HepG2 (cell line): ENCODE results near the gene PSKH1. TPM values are rescaled to one million over a fixed set of nuclear protein-coding genes. Genes with fewer than 3 reads are reported as not detected.

Experiments used
- CEBPB ChIP-seq: IDR thresholded peaks from 2 replicates; pipeline ENCODE4 v1.6.1; 2011; ENCODE audit warnings: low read depth, low read length, improper control_type of control experiment, borderline replicate concordance
- ZNF224 ChIP-seq: sonication (generic); formaldehyde crosslinking; IDR thresholded peaks from 2 replicates; pipeline ENCODE4 v1.5.0; 2020; ENCODE audit warnings: mild to moderate bottlenecking, missing genetic modification reagents
- ZNF253 ChIP-seq: sonication (generic); formaldehyde crosslinking; IDR thresholded peaks from 2 replicates; pipeline ENCODE4 v1.8.0; 2022; ENCODE audit warnings: mild to moderate bottlenecking, missing genetic modification reagents, borderline replicate concordance
- ZNF737 ChIP-seq: sonication (generic); formaldehyde crosslinking; IDR thresholded peaks from 2 replicates; pipeline ENCODE4 v1.5.0; 2020; ENCODE audit warnings: missing genetic modification reagents, mild to moderate bottlenecking, borderline replicate concordance
- ZNF746 ChIP-seq: sonication (generic); formaldehyde crosslinking; IDR thresholded peaks from 2 replicates; pipeline ENCODE4 v1.8.0; 2022; ENCODE audit warnings: mild to moderate bottlenecking, missing genetic modification reagents
- ZNF781 ChIP-seq: sonication (generic); formaldehyde crosslinking; IDR thresholded peaks from 2 replicates; pipeline ENCODE4 v1.5.1; 2020; ENCODE audit warnings: borderline replicate concordance, mild to moderate bottlenecking, missing genetic modification reagents; ENCODE audit errors: not compliant biosample characterization
- polyA plus RNA-seq, 8 experiments: library from polyadenylated mRNA; depleted of rRNA in 3 of 8; stranded (reverse) in 7 of 8; unstranded in 1 of 8; fragments of >200 nt; fragmentation: Illumina TruSeq in 4 of 8; extraction: Trizol in 4 of 8; gene quantifications; 2 replicates each; pipeline versions ENCODE4 v1.2.1 to v1.2.3, GENCODE V29; 2011 to 2016; ENCODE audit warnings: low read depth in 4 of 8, missing spikeins in 1 of 8, mixed read lengths in 1 of 8; ENCODE audit not compliant: insufficient read depth in 1 of 8
- total RNA-seq, 5 experiments: library from RNA; depleted of rRNA; stranded (reverse); fragments of >200 nt; fragmentation: Illumina TruSeq; extraction: Trizol; gene quantifications; 2 replicates each; pipeline ENCODE4 v1.2.3, GENCODE V29; 2016; ENCODE audit warnings: low read depth in 1 of 5
- TF ChIP-seq, protein P1 (sequence below): IDR thresholded peaks from 2 replicates; pipeline ENCODE4 v1.6.1; 2016; ENCODE audit warnings: mild to moderate bottlenecking, missing biosample characterization, missing genetic modification reagents
- TF ChIP-seq, protein P2 (sequence below): sonication (generic); formaldehyde crosslinking; IDR thresholded peaks from 2 replicates; pipeline ENCODE4 v1.5.1; 2020; ENCODE audit warnings: mild to moderate bottlenecking, missing genetic modification reagents, moderate library complexity
- TF ChIP-seq, protein P3 (sequence below), 2 experiments: sonication (generic) in 1 of 2; formaldehyde crosslinking in 1 of 2; IDR thresholded peaks; 2 replicates each; pipeline versions ENCODE4 v1.4.0 to v1.6.1; 2018 to 2020; ENCODE audit warnings: missing genetic modification reagents in 2 of 2, borderline replicate concordance in 1 of 2, low read depth in 1 of 2, mild to moderate bottlenecking in 1 of 2, missing biosample characterization in 1 of 2
- TF ChIP-seq, protein P4 (sequence below): sonication (generic); formaldehyde crosslinking; IDR thresholded peaks from 2 replicates; pipeline ENCODE4 v1.4.0; 2020; ENCODE audit warnings: mild to moderate bottlenecking, missing genetic modification reagents
- TF ChIP-seq, protein P5 (sequence below): sonication (generic); formaldehyde crosslinking; IDR thresholded peaks from 2 replicates; pipeline ENCODE4 v1.4.0; 2020; ENCODE audit warnings: missing genetic modification reagents, borderline replicate concordance
- TF ChIP-seq, protein P6 (sequence below): sonication (generic); formaldehyde crosslinking; IDR thresholded peaks from 2 replicates; pipeline ENCODE4 v1.9.0; 2021; ENCODE audit warnings: missing genetic modification reagents, borderline replicate concordance

PSKH1 gene
- total and polyA plus RNA-seq, 2 of the 13 experiments (the other 11 are each of a cell fraction or from before 2014, with no cell fraction given), result 8.4 to 19.1 TPM

DNA sequence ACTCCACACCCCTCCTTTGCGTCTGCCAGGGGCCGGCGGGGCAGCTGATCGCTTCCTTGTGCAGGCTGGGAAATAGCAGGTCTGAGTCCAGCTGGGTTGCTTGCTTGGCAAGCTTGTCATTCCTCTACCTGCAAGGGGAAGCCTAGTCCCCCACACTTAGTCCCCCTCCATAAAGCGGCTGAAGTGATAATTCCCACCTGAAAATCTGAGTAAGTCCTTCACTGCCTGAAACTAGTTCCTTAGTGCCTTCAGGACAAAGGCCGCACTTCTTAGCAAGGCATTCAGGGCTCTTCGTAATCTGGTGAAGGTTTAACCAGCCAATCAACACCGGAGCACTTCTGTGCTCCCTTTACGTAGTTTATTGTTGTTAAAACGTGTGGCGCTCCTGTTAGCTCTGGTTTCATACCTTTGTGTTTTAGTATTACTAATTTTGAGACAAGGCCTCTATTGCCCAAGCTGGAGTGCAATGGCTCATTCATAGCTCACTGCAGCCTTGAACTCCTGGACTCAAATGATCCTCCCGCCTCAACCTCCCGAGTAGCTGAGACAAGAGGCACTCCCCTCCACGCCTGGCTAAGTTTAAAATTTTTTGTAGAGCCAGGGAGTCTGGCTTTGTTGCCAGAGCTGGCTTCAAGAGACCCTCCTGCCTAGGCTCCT is 817 bp downstream of the PSKH1 start (continued):
- peak; percentile 60; the same call in 1 of the 2 replicates for TF ChIP-seq CEBPB
- TF ChIP-seq, protein P1, sequence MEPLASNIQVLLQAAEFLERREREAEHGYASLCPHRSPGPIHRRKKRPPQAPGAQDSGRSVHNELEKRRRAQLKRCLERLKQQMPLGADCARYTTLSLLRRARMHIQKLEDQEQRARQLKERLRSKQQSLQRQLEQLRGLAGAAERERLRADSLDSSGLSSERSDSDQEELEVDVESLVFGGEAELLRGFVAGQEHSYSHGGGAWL, result 0 out of 2 replicates have a peak, but pooled peaks have one; percentile 11
- TF ChIP-seq, protein P2, sequence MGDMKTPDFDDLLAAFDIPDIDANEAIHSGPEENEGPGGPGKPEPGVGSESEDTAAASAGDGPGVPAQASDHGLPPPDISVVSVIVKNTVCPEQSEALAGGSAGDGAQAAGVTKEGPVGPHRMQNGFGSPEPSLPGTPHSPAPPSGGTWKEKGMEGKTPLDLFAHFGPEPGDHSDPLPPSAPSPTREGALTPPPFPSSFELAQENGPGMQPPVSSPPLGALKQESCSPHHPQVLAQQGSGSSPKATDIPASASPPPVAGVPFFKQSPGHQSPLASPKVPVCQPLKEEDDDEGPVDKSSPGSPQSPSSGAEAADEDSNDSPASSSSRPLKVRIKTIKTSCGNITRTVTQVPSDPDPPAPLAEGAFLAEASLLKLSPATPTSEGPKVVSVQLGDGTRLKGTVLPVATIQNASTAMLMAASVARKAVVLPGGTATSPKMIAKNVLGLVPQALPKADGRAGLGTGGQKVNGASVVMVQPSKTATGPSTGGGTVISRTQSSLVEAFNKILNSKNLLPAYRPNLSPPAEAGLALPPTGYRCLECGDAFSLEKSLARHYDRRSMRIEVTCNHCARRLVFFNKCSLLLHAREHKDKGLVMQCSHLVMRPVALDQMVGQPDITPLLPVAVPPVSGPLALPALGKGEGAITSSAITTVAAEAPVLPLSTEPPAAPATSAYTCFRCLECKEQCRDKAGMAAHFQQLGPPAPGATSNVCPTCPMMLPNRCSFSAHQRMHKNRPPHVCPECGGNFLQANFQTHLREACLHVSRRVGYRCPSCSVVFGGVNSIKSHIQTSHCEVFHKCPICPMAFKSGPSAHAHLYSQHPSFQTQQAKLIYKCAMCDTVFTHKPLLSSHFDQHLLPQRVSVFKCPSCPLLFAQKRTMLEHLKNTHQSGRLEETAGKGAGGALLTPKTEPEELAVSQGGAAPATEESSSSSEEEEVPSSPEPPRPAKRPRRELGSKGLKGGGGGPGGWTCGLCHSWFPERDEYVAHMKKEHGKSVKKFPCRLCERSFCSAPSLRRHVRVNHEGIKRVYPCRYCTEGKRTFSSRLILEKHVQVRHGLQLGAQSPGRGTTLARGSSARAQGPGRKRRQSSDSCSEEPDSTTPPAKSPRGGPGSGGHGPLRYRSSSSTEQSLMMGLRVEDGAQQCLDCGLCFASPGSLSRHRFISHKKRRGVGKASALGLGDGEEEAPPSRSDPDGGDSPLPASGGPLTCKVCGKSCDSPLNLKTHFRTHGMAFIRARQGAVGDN (CRISPR knock-in tag), result 0 out of 2 replicates have a peak, but pooled peaks have one; percentile 67
- TF ChIP-seq, protein P3, sequence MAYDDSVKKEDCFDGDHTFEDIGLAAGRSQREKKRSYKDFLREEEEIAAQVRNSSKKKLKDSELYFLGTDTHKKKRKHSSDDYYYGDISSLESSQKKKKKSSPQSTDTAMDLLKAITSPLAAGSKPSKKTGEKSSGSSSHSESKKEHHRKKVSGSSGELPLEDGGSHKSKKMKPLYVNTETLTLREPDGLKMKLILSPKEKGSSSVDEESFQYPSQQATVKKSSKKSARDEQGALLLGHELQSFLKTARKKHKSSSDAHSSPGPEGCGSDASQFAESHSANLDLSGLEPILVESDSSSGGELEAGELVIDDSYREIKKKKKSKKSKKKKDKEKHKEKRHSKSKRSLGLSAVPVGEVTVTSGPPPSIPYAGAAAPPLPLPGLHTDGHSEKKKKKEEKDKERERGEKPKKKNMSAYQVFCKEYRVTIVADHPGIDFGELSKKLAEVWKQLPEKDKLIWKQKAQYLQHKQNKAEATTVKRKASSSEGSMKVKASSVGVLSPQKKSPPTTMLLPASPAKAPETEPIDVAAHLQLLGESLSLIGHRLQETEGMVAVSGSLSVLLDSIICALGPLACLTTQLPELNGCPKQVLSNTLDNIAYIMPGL (CRISPR knock-in tag; IDR thresholded peaks at IDR 0.05; ENCODE audit: borderline replicate concordance in 1 of 2, low read depth in 1 of 2), result 0 out of 4 replicates have a peak, but pooled peaks of 1 of the 2 experiments have one; percentile 1
- TF ChIP-seq ZNF253 (CRISPR knock-in tag), result no peak
- TF ChIP-seq, protein P4, sequence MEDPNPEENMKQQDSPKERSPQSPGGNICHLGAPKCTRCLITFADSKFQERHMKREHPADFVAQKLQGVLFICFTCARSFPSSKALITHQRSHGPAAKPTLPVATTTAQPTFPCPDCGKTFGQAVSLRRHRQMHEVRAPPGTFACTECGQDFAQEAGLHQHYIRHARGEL (CRISPR knock-in tag), result 0 out of 2 replicates have a peak, but pooled peaks have one; percentile 10
- TF ChIP-seq ZNF781, result peak; percentile 33
- peak; percentile 56; the same call in 1 of the 2 replicates for TF ChIP-seq ZNF737
- no peak for TF ChIP-seq ZNF746 (CRISPR knock-in tag)
- TF ChIP-seq ZNF224 (CRISPR knock-in tag), result peak; percentile 16; the same call in 1 of the 2 replicates
- TF ChIP-seq, protein P5, sequence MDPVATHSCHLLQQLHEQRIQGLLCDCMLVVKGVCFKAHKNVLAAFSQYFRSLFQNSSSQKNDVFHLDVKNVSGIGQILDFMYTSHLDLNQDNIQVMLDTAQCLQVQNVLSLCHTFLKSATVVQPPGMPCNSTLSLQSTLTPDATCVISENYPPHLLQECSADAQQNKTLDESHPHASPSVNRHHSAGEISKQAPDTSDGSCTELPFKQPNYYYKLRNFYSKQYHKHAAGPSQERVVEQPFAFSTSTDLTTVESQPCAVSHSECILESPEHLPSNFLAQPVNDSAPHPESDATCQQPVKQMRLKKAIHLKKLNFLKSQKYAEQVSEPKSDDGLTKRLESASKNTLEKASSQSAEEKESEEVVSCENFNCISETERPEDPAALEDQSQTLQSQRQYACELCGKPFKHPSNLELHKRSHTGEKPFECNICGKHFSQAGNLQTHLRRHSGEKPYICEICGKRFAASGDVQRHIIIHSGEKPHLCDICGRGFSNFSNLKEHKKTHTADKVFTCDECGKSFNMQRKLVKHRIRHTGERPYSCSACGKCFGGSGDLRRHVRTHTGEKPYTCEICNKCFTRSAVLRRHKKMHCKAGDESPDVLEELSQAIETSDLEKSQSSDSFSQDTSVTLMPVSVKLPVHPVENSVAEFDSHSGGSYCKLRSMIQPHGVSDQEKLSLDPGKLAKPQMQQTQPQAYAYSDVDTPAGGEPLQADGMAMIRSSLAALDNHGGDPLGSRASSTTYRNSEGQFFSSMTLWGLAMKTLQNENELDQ (CRISPR knock-in tag), result 0 out of 2 replicates have a peak, but pooled peaks have one; percentile 29
- TF ChIP-seq, protein P6, sequence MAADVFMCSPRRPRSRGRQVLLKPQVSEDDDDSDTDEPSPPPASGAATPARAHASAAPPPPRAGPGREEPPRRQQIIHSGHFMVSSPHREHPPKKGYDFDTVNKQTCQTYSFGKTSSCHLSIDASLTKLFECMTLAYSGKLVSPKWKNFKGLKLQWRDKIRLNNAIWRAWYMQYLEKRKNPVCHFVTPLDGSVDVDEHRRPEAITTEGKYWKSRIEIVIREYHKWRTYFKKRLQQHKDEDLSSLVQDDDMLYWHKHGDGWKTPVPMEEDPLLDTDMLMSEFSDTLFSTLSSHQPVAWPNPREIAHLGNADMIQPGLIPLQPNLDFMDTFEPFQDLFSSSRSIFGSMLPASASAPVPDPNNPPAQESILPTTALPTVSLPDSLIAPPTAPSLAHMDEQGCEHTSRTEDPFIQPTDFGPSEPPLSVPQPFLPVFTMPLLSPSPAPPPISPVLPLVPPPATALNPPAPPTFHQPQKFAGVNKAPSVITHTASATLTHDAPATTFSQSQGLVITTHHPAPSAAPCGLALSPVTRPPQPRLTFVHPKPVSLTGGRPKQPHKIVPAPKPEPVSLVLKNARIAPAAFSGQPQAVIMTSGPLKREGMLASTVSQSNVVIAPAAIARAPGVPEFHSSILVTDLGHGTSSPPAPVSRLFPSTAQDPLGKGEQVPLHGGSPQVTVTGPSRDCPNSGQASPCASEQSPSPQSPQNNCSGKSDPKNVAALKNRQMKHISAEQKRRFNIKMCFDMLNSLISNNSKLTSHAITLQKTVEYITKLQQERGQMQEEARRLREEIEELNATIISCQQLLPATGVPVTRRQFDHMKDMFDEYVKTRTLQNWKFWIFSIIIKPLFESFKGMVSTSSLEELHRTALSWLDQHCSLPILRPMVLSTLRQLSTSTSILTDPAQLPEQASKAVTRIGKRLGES (CRISPR knock-in tag), result no peak
